Stimulated activated CD4-positive, alpha-beta T cell treated with anti-CD3 and anti-CD28 coated beads, Interleukin-1b, Interleukin-23, amount 100 ng/mL, for 24 hours (primary cell): ENCODE results near the gene BRICD5.
A peak's percentile ranks its signal among the peaks of the same experiment; 100 is the strongest.
"Not testable (repeated sequence)": the region's sequence is repeated elsewhere in the genome, so short reads cannot be mapped to it uniquely, and the experiment has no call there.

Experiments used
- DNase-seq, 4 experiments: peaks; one replicate each; pipeline ENCODE4 v3.0.0-alpha.2; 2020; ENCODE audit warnings: low read depth in 4 of 4, low spot score in 1 of 4

Gene BRICD5

GRCh38 chr16:2210386-2211365 is at the start of gene BRICD5:
BRICD5 (minus strand) TSS chr16:2210863; CDS start chr16:2210833, 30 bp downstream.
- DNase-seq: no peak

GRCh38 chr16:2260250-2260649 is 49.6 kb upstream of the BRICD5 start:
- DNase-seq: no peak

GRCh38 chr16:2258530-2258929 is 47.9 kb upstream of the BRICD5 start:
- not testable (repeated sequence) for DNase-seq

GRCh38 chr16:2257726-2258125 is 47.1 kb upstream of the BRICD5 start:
- no peak for DNase-seq

GRCh38 chr16:2256531-2257140 is 46.0 kb upstream of the BRICD5 start:
- DNase-seq: no peak

DNA sequence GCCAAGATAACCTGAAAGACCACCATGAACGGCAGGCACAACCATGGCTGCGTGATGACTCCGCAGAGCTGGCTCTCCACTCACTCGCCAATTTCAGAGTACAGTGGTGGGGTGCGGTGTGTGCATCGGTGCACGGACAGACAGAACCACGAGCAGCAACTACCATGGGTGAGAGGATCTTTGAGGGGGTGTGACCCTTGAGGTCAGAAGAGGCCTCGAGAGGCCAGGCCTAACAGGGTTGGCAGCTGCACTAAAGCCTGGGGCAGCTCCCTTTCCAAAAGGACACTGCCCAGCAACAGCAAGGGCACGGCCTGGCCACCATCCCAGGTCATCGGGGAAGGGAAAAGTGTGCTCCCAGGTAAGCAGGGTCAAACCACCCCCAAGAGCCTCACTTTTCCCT is 42.6 kb upstream of the BRICD5 start:
- DNase-seq: no peak

DNA sequence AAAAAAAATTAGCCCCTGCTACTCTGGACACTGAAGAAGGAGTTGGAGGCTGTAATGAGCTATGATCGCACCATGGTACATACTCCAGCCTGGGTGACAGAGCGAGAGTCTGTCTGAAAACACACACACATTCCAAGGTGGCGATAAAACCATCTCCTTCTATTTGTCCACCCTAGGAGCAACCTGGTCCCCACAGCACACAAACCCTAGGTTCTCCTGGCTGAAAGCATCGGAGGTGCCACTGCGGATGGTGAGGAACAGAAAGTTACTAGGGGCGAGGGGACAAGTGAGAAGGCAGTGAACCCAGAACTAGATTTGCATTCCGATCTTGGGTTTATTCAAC is 42.1 kb upstream of the BRICD5 start:
- DNase-seq: no peak

GRCh38 chr16:2251296-2252111 is 40.8 kb upstream of the BRICD5 start, which contains the start of gene ECI1:
ECI1 (minus strand) TSS chr16:2251587; CDS start chr16:2251566, 21 bp downstream.
- peak; percentile 45 to 87 (median 58) for DNase-seq

- peak in 2 of 4 experiments; percentile 20 to 32 for DNase-seq
Measured at GRCh38 chr16:2250652-2251295, 40.1 kb upstream of the BRICD5 start.

- no peak for DNase-seq
Measured at GRCh38 chr16:2246301-2246885, 35.7 kb upstream of the BRICD5 start.

DNA sequence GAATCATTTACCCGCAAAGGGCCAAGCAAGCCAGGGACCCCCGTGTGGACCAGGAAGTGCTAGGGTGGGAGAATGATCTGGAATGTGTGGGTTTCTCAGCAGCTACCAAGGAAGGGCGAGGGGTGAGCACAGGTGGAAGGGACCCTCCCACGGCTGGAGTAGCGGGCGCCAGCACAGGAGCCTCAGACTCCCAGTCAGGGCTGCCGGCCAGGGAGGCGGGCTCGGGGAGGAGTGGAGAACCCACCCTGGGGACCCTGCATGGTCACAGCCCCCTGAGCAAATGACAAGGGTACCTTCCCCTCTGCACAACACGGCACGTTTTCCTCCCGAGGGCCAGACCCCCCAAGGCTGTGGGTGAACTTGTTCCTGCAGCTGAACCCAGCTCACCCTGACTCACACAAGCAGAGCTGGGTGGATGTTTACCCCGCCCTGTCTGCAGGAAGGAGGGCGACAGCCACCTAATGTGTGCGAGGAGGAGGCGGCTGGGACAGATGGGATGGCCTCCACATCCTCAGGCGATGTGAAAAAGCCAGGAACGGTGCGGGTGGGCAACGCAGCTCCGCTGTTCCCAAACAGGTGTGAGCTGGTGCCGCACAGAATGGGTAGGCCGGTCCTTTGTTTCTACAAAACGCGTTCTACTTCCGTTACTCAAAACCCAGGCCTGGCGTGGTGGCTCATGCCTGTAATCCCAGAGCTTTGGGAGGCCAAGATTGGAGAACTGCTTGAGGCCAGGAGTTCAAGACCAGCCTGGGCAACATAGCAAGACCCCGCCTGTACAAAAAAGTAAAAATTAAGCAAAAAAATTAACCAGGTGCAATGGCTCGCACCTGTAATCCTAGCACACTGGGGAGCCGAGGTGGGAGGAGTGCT is 34.5 kb upstream of the BRICD5 start:
- DNase-seq: no peak

- no peak for DNase-seq
Measured at GRCh38 chr16:2244301-2244700, 33.6 kb upstream of the BRICD5 start.

DNA sequence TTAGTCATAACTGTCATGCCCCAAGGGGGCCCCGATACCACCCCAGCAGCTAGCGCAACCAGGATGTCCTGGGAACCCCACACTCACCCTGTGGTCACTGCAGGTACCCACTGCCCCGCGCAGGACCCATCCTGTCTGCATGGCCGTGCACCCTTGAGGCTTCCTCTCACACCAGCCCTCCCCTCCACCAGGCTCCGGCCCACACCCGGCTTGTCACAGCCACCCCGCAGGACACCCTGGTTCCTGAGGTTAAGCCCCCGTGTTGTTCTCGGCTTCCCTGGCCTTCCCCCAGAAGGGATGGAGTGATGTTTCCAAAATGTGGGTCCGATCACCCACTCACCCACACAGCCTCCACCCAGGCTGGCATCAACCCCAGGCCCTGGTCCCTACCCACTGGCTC is 33.1 kb upstream of the BRICD5 start:
- no peak for DNase-seq

GRCh38 chr16:2243031-2243528 is 32.4 kb upstream of the BRICD5 start:
- DNase-seq: no peak

DNA sequence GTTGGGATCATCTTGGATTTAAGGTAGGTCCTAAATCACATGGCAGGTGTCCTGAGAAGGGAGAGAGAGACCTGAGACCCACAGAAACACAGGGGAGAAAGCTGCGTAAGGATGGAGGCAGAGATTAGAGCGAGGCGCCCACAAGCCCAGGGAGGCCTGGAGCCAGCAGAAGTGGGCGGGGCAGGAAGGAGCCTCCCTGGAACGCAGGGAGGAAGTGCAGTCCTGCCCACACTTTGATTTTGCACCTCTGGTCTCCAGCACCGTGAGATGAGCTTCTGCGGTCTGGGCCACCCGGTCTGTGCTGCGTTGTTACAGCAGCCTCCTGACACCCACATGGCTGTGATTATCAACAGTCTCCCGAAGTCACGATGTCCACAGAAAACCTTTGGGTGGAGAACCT is 31.9 kb upstream of the BRICD5 start:
- DNase-seq: no peak

DNA sequence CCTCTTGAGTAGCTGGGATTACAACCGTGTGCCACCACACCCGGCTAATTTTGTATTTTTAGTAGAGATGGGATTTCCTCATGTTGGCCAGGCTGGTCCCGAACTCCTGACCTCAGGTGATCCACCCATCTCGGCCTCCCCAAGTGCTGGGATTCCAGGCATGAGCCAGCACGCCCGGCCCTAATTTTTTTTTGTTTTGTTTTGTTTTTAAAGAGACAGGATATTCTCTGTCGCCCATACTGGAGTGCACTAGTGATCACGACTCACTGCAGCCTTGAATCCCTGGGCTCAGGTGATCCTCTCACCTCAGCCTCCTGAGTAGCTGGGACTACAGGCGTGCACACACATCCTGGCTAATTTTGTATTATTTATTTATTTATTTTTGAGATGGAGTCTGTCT is 29.7 kb upstream of the BRICD5 start:
- not testable (repeated sequence) for DNase-seq

GRCh38 chr16:2238838-2239675 is 28.4 kb upstream of the BRICD5 start:
- DNase-seq: no peak

DNA sequence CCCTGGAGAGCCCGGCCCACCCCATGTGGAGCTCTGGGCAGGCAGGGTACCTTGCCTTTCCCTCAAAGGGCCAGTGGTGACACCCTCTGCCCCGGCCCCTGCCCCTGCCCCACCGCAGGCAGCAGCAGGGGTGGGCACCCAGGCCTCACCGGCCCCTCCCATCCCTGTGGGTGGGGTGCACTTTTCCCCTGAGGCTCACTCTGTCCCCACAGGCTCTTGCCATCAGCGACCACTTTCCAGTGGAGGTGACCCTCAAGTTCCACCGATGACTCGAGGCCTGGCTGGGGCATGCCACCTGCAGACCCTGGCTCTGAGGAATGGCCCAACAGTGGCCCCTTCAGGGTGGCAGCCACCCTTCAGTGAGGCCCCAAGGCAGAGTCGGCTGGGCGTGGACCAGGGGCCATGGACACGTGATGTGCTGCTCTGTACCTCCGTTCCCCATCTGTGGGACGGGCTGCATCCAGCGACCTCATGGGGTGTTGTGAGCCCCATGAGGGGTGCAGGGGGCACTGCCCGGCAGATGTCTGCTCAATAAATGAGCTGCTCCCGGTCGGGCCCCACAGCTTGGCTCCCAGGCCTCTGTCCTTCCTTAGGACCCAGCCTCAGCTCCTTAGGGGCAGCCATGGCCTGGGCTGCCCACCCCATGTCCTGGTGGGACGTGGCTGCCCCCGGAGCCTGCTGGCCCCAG is 27.6 kb upstream of the BRICD5 start:
- DNase-seq: no peak
